Measurements from ENCODE around the gene GNB1L.

The GNB1L gene

GRCh38 chr22:19733755-19734154 is 120.9 kb downstream of the GNB1L start:
- no peak overlapping the region for H3K27ac ChIP-seq (ENCODE audit: low read depth, low read length)
- no peaks in the 10 kb centered on the region for H3K27me3 ChIP-seq (ENCODE audit: control insufficient read depth, insufficient read depth, low read length)
- H3K4me1 ChIP-seq (ENCODE audit: control insufficient read depth, insufficient read depth, low read length): no peaks in the 10 kb centered on the region
- no peak overlapping the region for H3K4me3 ChIP-seq (ENCODE audit: low read length)
- H3K9ac ChIP-seq (ENCODE audit: low read length): no peak overlapping the region
- H3K36me3 ChIP-seq (ENCODE audit: control insufficient read depth, insufficient read depth, low read length): no peaks in the 10 kb centered on the region
